HK-2 (cell line): ENCODE measurements around the gene PEX13.

Experiments
- DNase-seq: peaks from one replicate; pipeline ENCODE4 v3.0.0-alpha.2; 2018; ENCODE audit not compliant: unreplicated experiment

PEX13 gene

GRCh38 chr2:61065714-61066709 lies 48.5 kb downstream of the PEX13 start, which contains the start of gene SANBR:
SANBR (plus strand) TSS chr2:61065871; CDS start chr2:61070351, 4,480 bp downstream.
- peak; percentile 90 for DNase-seq

- no peak for DNase-seq
Measured at GRCh38 chr2:61074100-61074499, 56.6 kb downstream of the PEX13 start.

- DNase-seq, result no peak
Measured at GRCh38 chr2:61085883-61086282, 68.4 kb downstream of the PEX13 start.

GRCh38 chr2:61089797-61090196 lies 72.3 kb downstream of the PEX13 start:
- DNase-seq, result no peak

GRCh38 chr2:61090386-61090921 lies 72.9 kb downstream of the PEX13 start:
- DNase-seq, result peak; percentile 1

- DNase-seq, result no peak
Measured at GRCh38 chr2:61091485-61091884, 74.0 kb downstream of the PEX13 start.

GRCh38 chr2:61096438-61096837 lies 78.9 kb downstream of the PEX13 start:
- DNase-seq, result no peak

GRCh38 chr2:61100801-61101200 lies 83.3 kb downstream of the PEX13 start:
- no peak for DNase-seq
